ENCODE results near the gene TAPBPL. TPM values are rescaled to one million over a fixed set of nuclear protein-coding genes. Genes with fewer than 3 reads are reported as not detected.
"Not testable (repeated sequence)": the region's sequence is repeated elsewhere in the genome, so short reads cannot be mapped to it uniquely, and the experiment has no call there.

Gene TAPBPL
- total RNA-seq, 1 donor from 2014 or later, result 31.9 TPM

DNA sequence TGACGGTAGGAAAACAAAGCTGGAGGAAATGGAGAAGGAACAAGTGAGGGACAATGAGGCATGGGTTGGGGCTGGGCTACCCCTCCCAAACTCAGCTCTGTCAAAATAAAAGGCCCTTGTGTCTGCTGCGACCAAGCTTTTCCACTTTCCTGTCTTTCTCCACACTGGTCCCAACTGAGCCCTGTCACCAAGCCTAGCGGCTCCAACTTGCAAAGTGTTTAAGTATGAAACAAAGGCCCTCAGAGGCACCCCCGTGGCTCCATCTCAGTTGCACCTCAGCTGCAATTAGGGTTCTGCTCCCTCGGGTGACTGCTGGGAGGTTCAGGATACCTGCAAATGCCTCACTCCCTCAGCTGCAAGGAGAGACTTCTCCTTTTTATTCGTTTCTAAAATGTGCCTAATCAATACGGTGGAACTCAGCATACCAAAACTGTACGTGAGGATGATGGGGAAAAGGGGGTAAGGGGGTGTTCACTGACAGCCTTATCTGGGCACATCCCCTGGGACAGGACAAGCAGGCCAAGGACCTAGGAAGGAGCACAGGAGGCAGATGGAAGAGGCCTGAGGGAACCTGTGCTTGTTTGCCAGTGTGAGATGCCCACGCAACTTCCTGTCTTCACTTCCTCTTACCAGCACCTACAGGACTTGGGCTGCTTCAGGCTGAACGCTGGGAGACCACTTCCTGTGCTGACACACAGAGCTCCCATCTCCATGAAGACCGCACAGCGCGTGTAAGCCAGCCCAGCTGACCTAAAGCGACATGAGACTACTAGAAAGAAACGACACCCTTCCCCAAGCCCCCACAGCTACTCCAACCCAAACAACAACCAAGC is 9.8 kb downstream of the TAPBPL start:
- Mint-ChIP-seq H3K36me3 (ENCODE audit: low read depth) (peaks cover 89% of the 10 kb centered on the region), H3K4me1 (peaks cover 76% of the 10 kb centered on the region), H3K9me3 (no peaks in the 10 kb centered on the region), H3K27ac (peak overlapping the region; percentile 97), H3K4me3 (peak overlapping the region; percentile 84), H3K27me3 (no peaks in the 10 kb centered on the region)
- peak; percentile 95 for DNase-seq
- intact Hi-C loops (cut with micrococcal nuclease), result loop anchor here (1.0 to 5.0 kb wide), 7 partner anchors 9 to 125 kb away; partner anchors contain the start of genes IFFO1, MRPL51, TAPBPL and VAMP1

DNA sequence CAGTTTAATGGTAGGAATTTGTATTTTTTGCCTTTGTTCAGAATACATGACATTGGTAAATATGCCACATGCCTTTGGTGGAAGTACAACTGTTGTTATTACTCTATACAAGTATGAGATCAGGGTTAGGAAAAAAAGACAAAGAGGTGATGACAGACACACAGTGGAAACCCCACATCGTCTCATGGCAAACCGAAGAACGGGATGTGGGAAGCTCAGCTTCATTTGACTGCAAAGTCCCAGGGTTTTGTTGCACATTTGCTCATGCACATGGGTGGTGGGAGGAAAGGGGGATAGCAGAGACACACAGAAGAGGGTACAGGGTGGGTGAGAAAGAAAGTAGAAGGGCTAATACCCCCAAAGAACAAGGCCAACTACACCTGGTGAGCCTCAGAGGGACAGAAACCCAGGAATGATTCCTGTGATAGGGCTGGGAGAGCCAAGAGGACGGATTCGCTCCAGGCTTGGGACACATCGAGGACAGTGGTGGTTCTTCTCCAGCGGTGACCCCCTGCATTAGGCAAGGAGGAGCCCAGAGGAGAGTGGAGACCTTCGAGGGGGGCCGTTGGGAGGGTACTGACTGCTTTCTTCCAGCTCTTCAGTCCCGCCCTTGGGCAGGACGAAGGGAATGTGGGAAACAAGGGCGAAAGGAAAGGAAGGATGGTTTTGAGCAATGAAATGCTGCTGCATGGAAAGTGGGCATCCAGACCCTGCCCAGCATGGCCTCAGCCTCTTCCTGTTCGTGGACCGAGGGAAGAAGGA is 10.6 kb downstream of the TAPBPL start:
- Mint-ChIP-seq H3K27me3 (no peaks in the 10 kb centered on the region), H3K4me3 (peak overlapping the region; percentile 84), H3K9me3 (no peaks in the 10 kb centered on the region), H3K36me3 (ENCODE audit: low read depth) (peaks cover 90% of the 10 kb centered on the region), H3K27ac (peak overlapping the region; percentile 97), H3K4me1 (peaks cover 78% of the 10 kb centered on the region)
- peak; percentile 85 for DNase-seq
- intact Hi-C loops (cut with micrococcal nuclease), result loop anchor here (1.0 to 5.0 kb wide), 7 partner anchors 8 to 126 kb away; partner anchors contain the start of genes IFFO1, MRPL51, TAPBPL and VAMP1

DNA sequence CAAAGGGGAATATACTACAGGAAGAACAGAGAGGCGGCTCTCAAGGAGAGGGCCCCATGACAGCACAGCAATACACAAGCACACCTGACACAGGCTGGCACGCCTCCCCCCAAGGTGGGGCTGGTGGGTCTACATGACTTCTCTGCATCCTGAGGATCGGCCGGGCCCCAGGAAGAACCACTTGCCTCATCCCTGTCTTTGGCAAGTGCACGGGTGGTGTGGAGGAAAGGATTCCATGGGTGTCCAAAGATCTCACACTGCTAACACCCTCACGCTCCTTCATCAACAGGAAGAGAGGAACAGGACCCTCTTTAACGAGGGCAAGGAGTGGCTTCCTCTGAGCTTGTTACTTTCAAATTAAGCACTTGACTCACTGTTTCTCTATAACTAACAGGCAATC is 11.4 kb downstream of the TAPBPL start:
- H3K27me3 Mint-ChIP-seq, result no peaks in the 10 kb centered on the region
- H3K4me3 Mint-ChIP-seq, result peak overlapping the region; percentile 84

DNA sequence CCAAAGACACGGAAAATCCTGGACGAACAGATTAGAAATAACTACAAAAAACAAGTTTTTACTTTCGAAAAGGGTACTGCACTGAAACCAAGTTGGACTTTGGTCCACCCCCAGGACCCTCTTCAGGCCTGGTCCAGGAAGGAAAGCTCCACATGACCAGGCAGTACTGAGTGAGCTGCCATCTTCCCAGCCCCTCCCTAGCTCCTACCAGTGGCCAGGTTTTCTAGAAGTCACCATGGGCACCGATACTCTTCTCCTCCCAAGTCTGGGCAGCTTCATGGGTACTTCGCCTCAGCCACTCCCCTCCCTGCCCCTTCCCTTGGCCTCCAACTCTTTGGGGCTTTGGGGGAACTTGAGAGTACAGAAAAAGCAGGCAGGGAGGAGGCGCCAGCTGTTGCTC is 12.0 kb downstream of the TAPBPL start:
- peaks cover 84% of the 10 kb centered on the region for H3K4me1 Mint-ChIP-seq

More for the DNA sequence above, 11.4 kb downstream of the TAPBPL start:
- Mint-ChIP-seq H3K4me1 (peaks cover 84% of the 10 kb centered on the region), H3K27ac (peak overlapping the region; percentile 97), H3K36me3 (ENCODE audit: low read depth) (peaks cover 89% of the 10 kb centered on the region), H3K9me3 (no peaks in the 10 kb centered on the region)
- intact Hi-C loops (cut with micrococcal nuclease), result loop anchor here (2.0 to 5.0 kb wide), 3 partner anchors 30 to 126 kb away; partner anchors contain the start of genes IFFO1 and MRPL51
- peak; percentile 75 for DNase-seq

DNA sequence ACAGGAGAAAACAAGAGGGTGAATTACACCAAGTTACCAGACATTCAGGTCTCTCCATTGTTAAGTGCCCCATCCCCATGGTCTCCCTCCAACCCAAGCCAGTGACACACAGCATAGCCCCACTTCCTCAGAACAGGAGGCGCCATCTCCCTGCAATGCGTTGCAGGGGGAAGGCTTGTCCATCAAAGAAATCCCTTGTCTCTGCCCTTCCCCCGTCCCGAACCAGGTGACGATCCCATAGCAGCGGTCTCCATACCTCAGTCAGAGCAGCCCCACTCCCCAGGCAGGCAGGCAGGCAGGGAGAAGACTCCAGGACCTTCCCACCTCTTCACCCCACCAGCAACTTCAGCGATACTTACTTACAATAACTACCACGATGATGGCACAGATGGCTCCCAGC is 12.7 kb downstream of the TAPBPL start:
- DNase-seq, result no peak
- H3K36me3 Mint-ChIP-seq (ENCODE audit: low read depth), result peaks cover 90% of the 10 kb centered on the region
- H3K9me3 Mint-ChIP-seq, result no peaks in the 10 kb centered on the region
- H3K27me3 Mint-ChIP-seq, result no peaks in the 10 kb centered on the region
- H3K4me3 Mint-ChIP-seq, result peak overlapping the region; percentile 84
- peaks cover 85% of the 10 kb centered on the region for H3K4me1 Mint-ChIP-seq
- intact Hi-C loops (cut with micrococcal nuclease), result loop anchor here (5.0 kb wide), 1 partner anchor 93 kb away; the partner anchor contains the start of gene IFFO1
- peak overlapping the region; percentile 97 for H3K27ac Mint-ChIP-seq

More for the DNA sequence above, 12.0 kb downstream of the TAPBPL start:
- intact Hi-C loops (cut with micrococcal nuclease), result loop anchor here (2.0 to 5.0 kb wide), 3 partner anchors 29 to 127 kb away; partner anchors contain the start of genes IFFO1 and MRPL51
- Mint-ChIP-seq H3K27ac (peak overlapping the region; percentile 97), H3K9me3 (no peaks in the 10 kb centered on the region), H3K27me3 (no peaks in the 10 kb centered on the region), H3K36me3 (ENCODE audit: low read depth) (peaks cover 89% of the 10 kb centered on the region), H3K4me3 (peak overlapping the region; percentile 84)
- peak; percentile 61 for DNase-seq

DNA sequence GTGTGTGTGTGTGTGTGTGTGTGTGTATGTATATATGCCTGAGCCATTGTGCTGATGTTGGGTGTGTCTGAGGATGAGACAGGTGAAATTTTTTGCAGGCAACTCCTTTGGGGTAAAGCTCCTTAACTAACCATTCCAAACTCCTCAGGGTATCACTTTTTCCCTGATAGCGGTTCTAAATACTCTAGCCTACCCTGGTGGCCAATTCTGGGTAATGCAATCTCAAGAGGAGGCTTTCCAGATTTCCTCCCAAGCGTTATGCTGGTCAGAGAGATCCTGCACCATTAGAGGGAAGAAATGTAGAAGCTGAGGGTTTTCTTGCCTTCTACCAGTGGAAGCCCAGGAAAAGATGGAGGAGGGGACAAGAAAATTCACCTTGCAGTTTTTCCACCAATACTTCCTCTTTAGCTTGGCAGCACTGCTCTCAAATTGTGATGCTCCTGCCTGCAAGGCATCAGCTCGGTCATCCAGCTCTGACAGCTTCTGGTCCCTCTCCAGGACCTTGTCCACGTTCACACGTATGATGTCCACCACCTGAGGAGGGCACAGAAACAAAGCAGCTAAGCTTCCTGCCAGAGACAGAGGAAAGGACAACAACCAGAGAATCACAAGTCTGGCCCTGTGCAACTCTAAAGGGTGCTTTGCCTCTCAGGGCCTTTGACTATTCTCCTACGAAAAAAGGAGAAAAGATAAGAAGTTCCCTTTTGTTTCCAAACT is 13.8 kb downstream of the TAPBPL start:
- H3K9me3 Mint-ChIP-seq, result no peaks in the 10 kb centered on the region
- H3K4me1 Mint-ChIP-seq, result peaks cover 84% of the 10 kb centered on the region
- peaks cover 86% of the 10 kb centered on the region for H3K36me3 Mint-ChIP-seq (ENCODE audit: low read depth)
- peak; percentile 87 for DNase-seq
- intact Hi-C loops (cut with micrococcal nuclease), result loop anchor here (1.0 kb wide), 2 partner anchors 42 to 142 kb away; no protein-coding TSS in a partner anchor
- H3K27me3 Mint-ChIP-seq, result no peaks in the 10 kb centered on the region
- peak overlapping the region; percentile 79 for H3K27ac Mint-ChIP-seq
- H3K4me3 Mint-ChIP-seq, result peak overlapping the region; percentile 34

DNA sequence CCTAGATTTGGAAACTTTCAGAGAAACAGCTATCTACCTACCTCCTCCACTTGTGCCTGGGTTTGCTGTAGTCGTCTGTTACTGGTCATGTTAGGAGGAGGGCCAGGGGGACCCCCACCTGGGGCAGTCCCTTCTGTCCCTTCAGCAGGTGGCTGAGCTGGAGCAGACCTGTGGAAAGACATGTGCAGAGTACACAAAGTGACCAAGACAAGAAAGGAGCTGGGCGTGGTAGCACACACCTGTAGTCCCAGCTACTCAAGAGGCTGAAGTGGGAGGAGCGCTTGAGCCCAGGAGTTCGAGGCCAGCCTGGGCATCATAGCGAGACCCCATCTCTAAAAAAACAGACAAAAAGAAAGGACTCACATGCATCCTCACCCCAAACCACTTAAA is 14.3 kb downstream of the TAPBPL start:
- intact Hi-C loops (cut with micrococcal nuclease), result no loop called here
- peak overlapping the region; percentile 79 for H3K27ac Mint-ChIP-seq

DNA sequence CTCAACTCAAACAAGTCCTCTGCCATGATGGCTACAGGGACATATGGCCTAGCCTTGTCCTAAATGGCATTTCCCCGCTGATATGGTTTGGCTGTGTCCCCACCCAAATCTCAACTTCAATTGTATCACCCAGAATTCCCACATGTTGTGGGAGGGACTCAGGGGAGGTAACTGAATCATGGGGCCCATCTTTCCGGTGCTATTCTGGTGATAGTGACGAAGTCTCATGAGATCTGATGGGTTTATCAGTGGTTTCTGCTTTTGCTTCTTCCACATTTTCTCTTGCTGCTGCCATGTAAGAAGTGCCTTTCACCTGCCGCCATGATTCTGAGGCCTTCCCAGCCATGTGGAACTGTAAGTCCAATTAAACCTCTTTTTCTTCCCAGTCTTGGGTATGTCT is 14.9 kb downstream of the TAPBPL start:
- Mint-ChIP-seq H3K36me3 (ENCODE audit: low read depth) (peaks cover 74% of the 10 kb centered on the region), H3K4me1 (peaks cover 79% of the 10 kb centered on the region), H3K4me3 (peak overlapping the region; percentile 72), H3K27ac (peak overlapping the region; percentile 91)
- H3K9me3 Mint-ChIP-seq; intact Hi-C loops (cut with micrococcal nuclease); H3K27me3 Mint-ChIP-seq; DNase-seq: not testable (repeated sequence)

More for the DNA sequence above, 14.3 kb downstream of the TAPBPL start:
- Mint-ChIP-seq H3K36me3 (ENCODE audit: low read depth) (peaks cover 80% of the 10 kb centered on the region), H3K4me3 (no peak overlapping the region), H3K9me3 (no peaks in the 10 kb centered on the region), H3K4me1 (peaks cover 81% of the 10 kb centered on the region), H3K27me3 (no peaks in the 10 kb centered on the region)
- DNase-seq, result no peak

DNA sequence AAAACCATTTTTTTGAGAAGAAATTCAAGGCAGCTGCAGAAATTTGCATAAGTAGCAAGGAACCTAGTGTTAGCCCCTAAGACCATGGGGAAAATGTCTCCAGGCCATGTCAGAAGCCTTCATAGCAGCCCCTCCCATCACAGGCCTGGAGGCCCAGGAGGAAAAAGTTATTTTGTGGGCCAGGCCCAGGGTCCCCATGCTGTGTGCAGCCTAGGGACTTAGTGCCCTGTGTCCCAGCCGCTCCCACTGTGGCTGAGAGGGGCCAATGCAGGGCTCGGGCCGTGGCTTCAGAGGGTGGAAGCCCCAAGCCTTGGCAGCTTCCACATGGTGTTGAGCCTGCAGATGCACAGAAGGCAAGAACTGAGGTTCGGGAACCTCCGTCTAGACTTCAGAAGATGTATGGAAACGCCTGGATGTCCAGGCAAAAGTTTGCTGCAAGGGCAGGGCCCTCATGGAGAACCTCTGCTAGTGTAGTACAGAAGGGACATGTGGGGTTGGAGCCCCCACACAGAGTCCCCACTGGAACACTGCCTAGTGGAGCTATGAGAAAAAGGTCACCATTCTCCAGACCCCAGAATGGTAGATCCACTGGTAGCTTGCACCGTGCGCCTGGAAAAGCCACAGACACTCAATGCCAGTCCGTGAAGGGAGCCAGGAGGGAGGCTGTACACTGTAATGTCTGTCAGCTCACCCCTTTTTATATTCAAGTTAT is 15.9 kb downstream of the TAPBPL start:
- peak overlapping the region; percentile 91 for H3K27ac Mint-ChIP-seq
- DNase-seq, result not testable (repeated sequence)

DNA sequence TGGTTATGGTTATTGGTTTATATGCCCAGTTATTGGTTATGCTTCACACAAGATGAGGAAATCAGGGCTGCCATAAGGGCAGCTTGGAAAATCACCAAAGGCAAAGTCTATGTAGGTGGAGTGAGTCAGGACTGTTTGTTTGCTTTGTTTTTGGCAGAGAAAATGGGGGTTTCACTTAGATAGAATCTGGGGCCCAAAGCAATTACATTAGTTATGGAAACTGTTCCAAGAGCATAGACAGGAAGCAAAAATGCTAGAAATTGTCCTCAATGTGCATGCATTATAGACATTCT is 16.4 kb downstream of the TAPBPL start:
- Mint-ChIP-seq H3K9me3 (no peaks in the 10 kb centered on the region), H3K4me1 (peaks cover 70% of the 10 kb centered on the region), H3K4me3 (peak overlapping the region; percentile 94)

More for the DNA sequence above, 15.9 kb downstream of the TAPBPL start:
- H3K36me3 Mint-ChIP-seq (ENCODE audit: low read depth), result peaks cover 64% of the 10 kb centered on the region
- intact Hi-C loops (cut with micrococcal nuclease); H3K9me3 Mint-ChIP-seq; H3K27me3 Mint-ChIP-seq: not testable (repeated sequence)
- H3K4me3 Mint-ChIP-seq, result peak overlapping the region; percentile 94
- peaks cover 75% of the 10 kb centered on the region for H3K4me1 Mint-ChIP-seq

DNA sequence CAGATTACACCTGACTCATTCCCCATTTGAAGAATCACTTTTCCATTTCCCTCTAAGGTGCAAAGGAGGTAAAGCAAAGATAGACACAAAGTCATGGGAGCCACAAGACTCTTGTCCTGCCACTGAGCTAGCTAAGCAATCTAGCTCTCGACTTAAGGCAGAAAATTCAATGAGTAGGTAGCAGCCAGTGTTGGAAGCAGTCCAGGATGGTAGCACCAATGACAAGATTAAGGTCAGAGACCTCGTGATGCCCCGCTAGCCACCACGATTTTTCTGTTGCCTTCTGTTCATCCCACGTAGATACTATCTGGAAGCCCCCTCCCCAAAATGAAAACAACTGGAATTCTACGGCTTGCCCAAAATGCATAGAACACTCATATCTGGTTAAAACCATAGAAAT is 17.2 kb downstream of the TAPBPL start:
- H3K27ac Mint-ChIP-seq, result peak overlapping the region; percentile 91
- H3K4me3 Mint-ChIP-seq, result peak overlapping the region; percentile 94
- intact Hi-C loops (cut with micrococcal nuclease), result no loop called here
- DNase-seq, result peak; percentile 68
- H3K4me1 Mint-ChIP-seq, result peaks cover 63% of the 10 kb centered on the region
- H3K9me3 Mint-ChIP-seq, result no peaks in the 10 kb centered on the region
- peaks cover 1% of the 10 kb centered on the region for H3K27me3 Mint-ChIP-seq
- peaks cover 52% of the 10 kb centered on the region for H3K36me3 Mint-ChIP-seq (ENCODE audit: low read depth)

More for the DNA sequence above, 16.4 kb downstream of the TAPBPL start:
- intact Hi-C loops (cut with micrococcal nuclease), result no loop called here
- Mint-ChIP-seq H3K36me3 (ENCODE audit: low read depth) (peaks cover 59% of the 10 kb centered on the region), H3K27ac (peak overlapping the region; percentile 91), H3K27me3 (no peaks in the 10 kb centered on the region)
- DNase-seq, result no peak

DNA sequence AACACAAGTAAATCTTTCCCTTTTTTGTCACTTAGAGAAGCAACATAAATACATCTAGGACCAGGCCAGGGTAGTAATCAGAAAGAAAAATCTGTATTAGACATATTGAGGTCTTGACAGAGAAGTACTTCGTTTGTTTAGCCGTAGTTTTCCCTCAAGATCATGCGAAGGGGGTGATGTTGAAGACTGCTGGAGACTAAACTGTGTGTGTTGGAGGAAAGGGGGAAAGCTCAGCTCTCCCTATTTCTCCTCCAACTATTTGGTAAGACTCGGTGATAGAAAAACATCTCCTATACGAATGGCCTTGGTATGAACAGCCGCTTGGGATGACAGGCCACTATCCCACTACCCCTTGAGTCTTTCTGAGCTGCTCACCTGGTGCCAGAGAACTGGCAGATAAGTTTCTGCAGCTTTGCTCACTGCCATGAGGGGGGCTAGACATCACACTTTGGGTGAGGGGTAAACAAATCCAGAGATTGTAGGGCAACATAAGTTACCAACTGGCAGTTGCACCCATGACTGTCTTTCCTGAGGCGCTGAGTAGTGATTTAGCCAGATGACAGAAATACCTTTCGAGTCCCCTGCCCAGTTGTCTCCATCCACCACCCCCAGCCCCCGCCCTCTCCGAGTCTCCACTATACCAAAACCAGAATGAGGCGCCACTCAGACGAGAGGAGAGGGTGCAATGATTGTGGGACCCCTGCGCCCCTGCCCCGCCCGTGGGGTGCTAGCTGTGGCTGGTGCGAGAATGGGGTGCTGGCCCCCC is 17.9 kb downstream of the TAPBPL start:
- Mint-ChIP-seq H3K27ac (peak overlapping the region; percentile 91), H3K4me3 (peak overlapping the region; percentile 94), H3K27me3 (peaks cover 1% of the 10 kb centered on the region), H3K9me3 (no peaks in the 10 kb centered on the region), H3K4me1 (peaks cover 56% of the 10 kb centered on the region), H3K36me3 (ENCODE audit: low read depth) (peaks cover 45% of the 10 kb centered on the region)
- DNase-seq, result no peak
- intact Hi-C loops (cut with micrococcal nuclease), result loop anchor here (1.0 kb wide), 4 partner anchors 7 to 63 kb away; partner anchors contain the start of gene MRPL51
